CD4-positive, CD25-positive, alpha-beta regulatory T cell (primary cell): ENCODE measurements around the gene ZNF287. TPM values are rescaled to one million over a fixed set of nuclear protein-coding genes. Genes with fewer than 3 reads are reported as not detected.

Experiments
- ATAC-seq, 2 donors: fragments of 150-1000 bp; cut with Tn5 transposase; one replicate each; pipeline ENCODE4 v1.10.0; 2021; ENCODE audit warnings: low read depth in 2 of 2, moderate number of reproducible peaks in 2 of 2, moderate library complexity in 1 of 2
- DNase-seq, 3 donors: peaks; one replicate each; pipeline versions ENCODE4 v3.0.0 to v3.0.0-alpha.2; 2012 to 2022; ENCODE audit warnings: mixed read lengths in 1 of 3
- H3K27ac ChIP-seq: one replicate; pipeline ENCODE4 v1.7.0; 2013; ENCODE audit warnings: mild to moderate bottlenecking, low read length; ENCODE audit not compliant: insufficient read depth, poor library complexity, severe bottlenecking
- H3K27me3 ChIP-seq: one replicate; pipeline ENCODE4 v1.7.0; 2013; ENCODE audit warnings: low read length; ENCODE audit not compliant: control insufficient read depth, insufficient read depth
- H3K36me3 ChIP-seq: one replicate; pipeline ENCODE4 v1.7.0; 2013; ENCODE audit warnings: mild to moderate bottlenecking, low read length, moderate library complexity; ENCODE audit not compliant: control insufficient read depth, insufficient read depth
- H3K4me1 ChIP-seq: 2 replicates; pipeline ENCODE4 v1.7.0; 2013; ENCODE audit warnings: mild to moderate bottlenecking, low read length; ENCODE audit not compliant: insufficient read depth, control insufficient read depth, poor library complexity, severe bottlenecking
- H3K4me3 ChIP-seq: one replicate; pipeline ENCODE4 v1.7.0; 2013; ENCODE audit warnings: low read depth, mild to moderate bottlenecking, low read length, moderate library complexity
- H3K9me3 ChIP-seq, 2 experiments: 1 replicate in 1 of 2; 2 replicates in 1 of 2; pipeline ENCODE4 v1.7.0; 2013; ENCODE audit warnings: low read length in 2 of 2, mild to moderate bottlenecking in 1 of 2, moderate library complexity in 1 of 2; ENCODE audit not compliant: control insufficient read depth in 2 of 2
- H3K27ac Mint-ChIP-seq, 3 donors: one replicate each; pipeline ENCODE4 v1.8.0; 2020 to 2022; ENCODE audit warnings: mild to moderate bottlenecking in 3 of 3, mixed read lengths in 3 of 3, moderate library complexity in 2 of 3
- H3K27me3 Mint-ChIP-seq: one replicate; pipeline ENCODE4 v1.8.0; 2022; ENCODE audit warnings: mild to moderate bottlenecking, mixed read lengths
- H3K36me3 Mint-ChIP-seq: one replicate; pipeline ENCODE4 v1.8.0; 2020; ENCODE audit warnings: mixed read lengths
- H3K4me1 Mint-ChIP-seq, 4 donors: one replicate each; pipeline ENCODE4 v1.8.0; 2020 to 2022; ENCODE audit warnings: mixed read lengths in 4 of 4, mild to moderate bottlenecking in 1 of 4
- H3K4me3 Mint-ChIP-seq, 4 donors: one replicate each; pipeline ENCODE4 v1.8.0; 2020 to 2022; ENCODE audit warnings: mild to moderate bottlenecking in 4 of 4, mixed read lengths in 4 of 4, moderate library complexity in 3 of 4
- H3K9me3 Mint-ChIP-seq, 7 donors: one replicate each; pipeline ENCODE4 v1.8.0; 2020 to 2022; ENCODE audit warnings: mixed read lengths in 7 of 7, mild to moderate bottlenecking in 3 of 7, moderate library complexity in 2 of 7
- polyA plus RNA-seq, 4 donors: library from polyadenylated mRNA; unstranded; fragments of 300-500 nt; fragmentation: Illumina TruSeq; gene quantifications; one replicate each; pipeline ENCODE4 v1.2.3, GENCODE V29; 2021
- total RNA-seq: library from RNA; stranded (reverse); gene quantifications from one replicate; pipeline ENCODE4 v1.2.3, GENCODE V29; 2022

ZNF287 gene
- total and polyA plus RNA-seq, 5 donors from 2014 or later: 5.4 to 14.4 (median 11.1) TPM

DNA sequence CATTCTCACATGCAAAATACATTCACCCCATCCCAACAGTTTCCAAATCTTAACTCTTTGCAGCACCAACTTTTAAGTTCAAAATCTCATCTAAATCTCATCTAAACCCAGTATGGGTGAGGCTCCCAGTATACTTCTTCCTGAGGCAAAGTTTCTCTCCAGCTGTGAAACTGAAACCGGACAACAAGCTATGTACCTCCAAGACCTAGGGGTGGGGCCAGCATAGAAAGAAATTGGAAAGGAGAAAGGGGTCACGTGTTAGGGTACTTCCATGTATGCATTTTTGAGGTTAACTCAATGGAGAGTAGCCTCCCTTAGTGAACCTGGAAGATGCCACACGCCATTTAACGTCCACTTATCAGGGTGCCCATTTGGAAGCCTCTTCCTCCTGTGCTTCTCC lies 53.1 kb downstream of the ZNF287 start:
- H3K4me1 Mint-ChIP-seq: peaks cover 0 to 9% (median 2%) of the 10 kb centered on the region in 4 donors
- Histone ChIP-seq H3K27me3 (peaks cover 6% of the 10 kb centered on the region), H3K4me1 (no peaks in the 10 kb centered on the region), H3K27ac (no peak overlapping the region), H3K4me3 (no peak overlapping the region), H3K9me3 (no peaks in the 10 kb centered on the region), H3K36me3 (no peaks in the 10 kb centered on the region)
- no peak for DNase-seq
- no peaks in the 10 kb centered on the region for H3K9me3 Mint-ChIP-seq
- no peak overlapping the region for H3K4me3 Mint-ChIP-seq
- peaks cover 46% of the 10 kb centered on the region for H3K27me3 Mint-ChIP-seq
- no peak overlapping the region for H3K27ac Mint-ChIP-seq
- ATAC-seq: no peak
- no peaks in the 10 kb centered on the region for H3K36me3 Mint-ChIP-seq

DNA sequence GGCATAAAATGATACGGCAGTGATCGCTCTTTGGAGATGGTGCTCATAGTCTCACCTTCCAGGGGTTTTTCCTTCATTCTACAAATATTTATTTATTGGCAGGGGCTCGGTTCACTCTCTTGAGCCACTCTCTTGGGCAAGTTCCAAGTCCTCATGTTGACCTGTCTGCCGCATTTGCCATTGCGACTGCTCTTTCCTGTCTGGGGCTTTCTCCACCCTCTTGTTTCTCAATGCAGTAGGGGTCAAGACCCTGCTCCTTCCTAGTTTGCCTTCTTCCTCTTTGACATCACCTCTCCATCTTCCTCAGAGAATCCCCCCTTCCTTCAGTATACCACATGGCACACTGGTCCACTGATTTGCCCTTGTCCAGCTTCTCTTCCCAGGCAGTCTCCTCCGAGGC lies 55.1 kb downstream of the ZNF287 start:
- Mint-ChIP-seq H3K36me3 (no peaks in the 10 kb centered on the region), H3K27ac (no peak overlapping the region), H3K4me1 (peaks cover 0 to 9% (median 2%) of the 10 kb centered on the region in 4 donors), H3K4me3 (no peak overlapping the region), H3K27me3 (peaks cover 39% of the 10 kb centered on the region), H3K9me3 (no peaks in the 10 kb centered on the region)
- DNase-seq: no peak
- H3K36me3 ChIP-seq: no peaks in the 10 kb centered on the region
- peaks cover 4% of the 10 kb centered on the region for H3K27me3 ChIP-seq
- ATAC-seq: no peak
- H3K4me3 ChIP-seq: no peak overlapping the region
- no peaks in the 10 kb centered on the region for H3K4me1 ChIP-seq
- H3K9me3 ChIP-seq: no peaks in the 10 kb centered on the region
- no peak overlapping the region for H3K27ac ChIP-seq

DNA sequence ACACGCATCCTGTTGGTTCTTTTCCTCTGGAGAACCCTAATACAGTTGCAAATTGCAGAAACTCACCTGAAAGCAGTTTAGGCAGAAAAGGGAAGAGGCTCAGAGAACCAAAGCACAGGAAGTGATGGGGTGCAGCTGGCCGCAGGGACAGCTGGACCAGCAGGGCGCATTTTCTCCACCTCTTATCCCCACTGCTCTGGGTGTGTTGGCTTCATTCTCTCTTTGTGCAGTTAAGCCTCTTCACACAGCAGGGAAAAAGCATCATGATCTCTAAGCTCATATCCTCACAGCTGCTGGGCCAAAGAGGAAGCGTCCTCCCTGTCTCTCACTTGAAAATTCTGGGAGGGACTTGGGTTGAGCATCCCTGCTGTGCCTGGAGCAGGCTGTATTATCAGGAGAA lies 57.0 kb downstream of the ZNF287 start:
- H3K4me1 Mint-ChIP-seq: peaks cover 0 to 9% (median 2%) of the 10 kb centered on the region in 4 donors
- Histone ChIP-seq H3K4me3 (no peak overlapping the region), H3K27ac (no peak overlapping the region), H3K9me3 (no peaks in the 10 kb centered on the region), H3K4me1 (no peaks in the 10 kb centered on the region), H3K36me3 (no peaks in the 10 kb centered on the region), H3K27me3 (peaks cover 4% of the 10 kb centered on the region)
- DNase-seq (no peak), ATAC-seq (no peak)
- H3K36me3 Mint-ChIP-seq: no peaks in the 10 kb centered on the region
- H3K27ac Mint-ChIP-seq: peak overlapping the region in 1 of 3 donors; percentile 65
- peaks cover 28% of the 10 kb centered on the region for H3K27me3 Mint-ChIP-seq
- H3K4me3 Mint-ChIP-seq: no peak overlapping the region
- H3K9me3 Mint-ChIP-seq: no peaks in the 10 kb centered on the region

DNA sequence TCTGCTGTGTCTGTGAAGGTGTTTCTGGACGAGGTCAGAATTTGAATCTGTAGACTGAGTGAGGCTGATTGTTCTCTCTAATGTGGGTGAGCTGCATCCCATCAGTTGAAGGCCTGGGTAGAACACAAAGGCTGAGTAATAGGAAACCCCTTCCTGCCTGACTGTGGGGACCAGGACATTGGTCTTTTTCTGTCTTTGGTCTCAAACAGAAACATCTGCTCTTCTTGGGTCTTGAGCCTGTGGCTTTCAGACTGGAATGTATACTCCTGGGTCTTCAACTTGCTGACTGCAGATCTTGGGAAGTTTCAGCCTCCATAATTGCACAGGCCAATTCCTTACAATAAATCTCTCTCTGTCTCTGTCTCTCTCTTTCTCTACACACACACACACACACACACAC lies 57.4 kb downstream of the ZNF287 start:
- Histone ChIP-seq H3K36me3 (no peaks in the 10 kb centered on the region), H3K27ac (no peak overlapping the region), H3K4me3 (no peak overlapping the region), H3K4me1 (no peaks in the 10 kb centered on the region), H3K9me3 (no peaks in the 10 kb centered on the region), H3K27me3 (peaks cover 4% of the 10 kb centered on the region)
- ATAC-seq: no peak
- H3K9me3 Mint-ChIP-seq: no peaks in the 10 kb centered on the region
- H3K4me3 Mint-ChIP-seq: peak overlapping the region in 1 of 4 donors; percentile 8
- DNase-seq: no peak
- no peaks in the 10 kb centered on the region for H3K36me3 Mint-ChIP-seq
- peaks cover 26% of the 10 kb centered on the region for H3K27me3 Mint-ChIP-seq
- peaks cover 0 to 9% (median 2%) of the 10 kb centered on the region in 4 donors for H3K4me1 Mint-ChIP-seq
- H3K27ac Mint-ChIP-seq: peak overlapping the region in 1 of 3 donors; percentile 65

DNA sequence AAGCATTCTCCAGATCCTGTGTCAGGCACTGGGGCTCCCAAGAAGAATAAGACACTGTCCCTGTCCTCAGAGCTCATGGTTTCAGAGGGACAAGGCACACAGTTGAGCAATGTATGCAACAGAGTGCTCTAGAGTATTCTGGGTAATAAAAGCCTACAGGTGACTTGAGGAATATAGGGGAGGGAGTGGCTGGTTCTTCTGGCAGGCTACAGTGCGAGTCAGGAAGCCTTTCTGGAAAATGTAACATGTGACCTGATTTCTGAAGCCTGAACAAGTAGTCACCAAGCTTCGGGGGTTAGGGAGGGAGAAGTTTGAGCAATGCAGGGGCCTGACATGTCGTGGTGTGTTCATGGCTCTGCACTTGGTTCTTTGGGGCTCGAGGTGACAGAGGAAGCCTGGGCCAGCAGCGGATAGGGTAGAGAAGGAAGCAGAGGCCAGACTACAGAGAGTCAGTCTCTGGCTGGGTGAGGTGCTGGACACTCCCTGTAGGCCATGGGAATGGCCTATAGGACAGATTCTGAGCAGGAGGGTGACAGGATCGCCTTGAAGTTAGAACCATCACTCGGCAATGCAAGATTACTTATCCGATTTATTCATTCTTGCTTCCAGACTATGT lies 61.0 kb downstream of the ZNF287 start:
- H3K4me3 ChIP-seq: no peak overlapping the region
- peaks cover 0 to 9% (median 2%) of the 10 kb centered on the region in 4 donors for H3K4me1 Mint-ChIP-seq
- no peak for DNase-seq
- H3K36me3 Mint-ChIP-seq: no peaks in the 10 kb centered on the region
- H3K36me3 ChIP-seq: no peaks in the 10 kb centered on the region
- H3K4me3 Mint-ChIP-seq: no peak overlapping the region
- H3K27me3 ChIP-seq: no peaks in the 10 kb centered on the region
- peaks cover 35% of the 10 kb centered on the region for H3K27me3 Mint-ChIP-seq
- H3K4me1 ChIP-seq: no peaks in the 10 kb centered on the region
- peak overlapping the region in 1 of 3 donors; percentile 21 for H3K27ac Mint-ChIP-seq
- H3K9me3 ChIP-seq: no peaks in the 10 kb centered on the region
- no peak overlapping the region for H3K27ac ChIP-seq
- ATAC-seq: no peak
- H3K9me3 Mint-ChIP-seq: no peaks in the 10 kb centered on the region

DNA sequence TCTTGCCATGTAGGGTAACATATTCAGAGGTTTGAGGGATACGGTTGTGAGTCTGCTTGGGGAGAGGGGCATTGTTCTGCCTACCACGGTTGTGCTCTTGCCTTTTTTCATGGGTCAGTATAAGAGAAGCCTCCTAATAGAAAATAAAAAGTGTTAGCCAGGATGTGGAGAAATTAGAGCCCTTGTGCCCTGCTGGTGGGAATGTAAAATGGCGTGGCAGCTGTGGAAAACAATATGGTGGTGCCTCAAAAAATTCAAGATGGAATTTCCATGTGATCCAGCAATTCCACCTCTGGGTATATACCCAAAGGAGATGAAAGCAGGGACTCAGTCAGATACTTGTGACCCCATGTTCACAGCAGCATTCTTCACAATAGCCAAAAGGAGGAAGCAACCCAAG lies 62.8 kb downstream of the ZNF287 start:
- no peaks in the 10 kb centered on the region for H3K36me3 ChIP-seq
- Mint-ChIP-seq H3K36me3 (no peaks in the 10 kb centered on the region), H3K4me3 (no peak overlapping the region), H3K4me1 (no peaks in the 10 kb centered on the region), H3K27ac (no peak overlapping the region), H3K27me3 (peaks cover 28% of the 10 kb centered on the region), H3K9me3 (no peaks in the 10 kb centered on the region)
- no peaks in the 10 kb centered on the region for H3K9me3 ChIP-seq
- ATAC-seq: no peak
- H3K4me1 ChIP-seq: no peaks in the 10 kb centered on the region
- H3K27ac ChIP-seq: no peak overlapping the region
- DNase-seq: no peak
- H3K27me3 ChIP-seq: no peaks in the 10 kb centered on the region
- no peak overlapping the region for H3K4me3 ChIP-seq

DNA sequence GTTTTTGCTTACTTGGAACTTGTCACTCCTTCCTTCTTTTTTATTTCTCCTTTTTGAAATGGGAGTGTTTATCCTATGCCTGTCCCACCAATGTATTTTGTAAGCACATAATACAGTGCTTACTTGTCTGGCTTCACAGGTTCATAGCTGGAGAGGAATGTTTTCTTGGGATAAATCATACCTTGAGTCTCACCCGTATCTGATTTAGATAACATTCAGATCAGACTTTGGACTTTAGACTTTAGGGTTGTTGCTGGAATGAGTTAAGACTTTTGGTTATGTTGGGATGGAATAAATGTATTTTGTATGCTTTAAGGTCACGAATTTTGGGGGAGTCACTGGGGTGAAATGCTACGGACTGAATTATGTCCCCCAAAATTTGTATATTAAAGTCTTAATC lies 64.0 kb downstream of the ZNF287 start:
- no peak overlapping the region for H3K4me3 Mint-ChIP-seq

More for the DNA sequence above, 64.0 kb downstream of the ZNF287 start:
- Histone ChIP-seq H3K4me1 (no peaks in the 10 kb centered on the region), H3K36me3 (no peaks in the 10 kb centered on the region), H3K27me3 (no peaks in the 10 kb centered on the region), H3K9me3 (no peaks in the 10 kb centered on the region), H3K27ac (no peak overlapping the region), H3K4me3 (no peak overlapping the region)
- no peaks in the 10 kb centered on the region for H3K4me1 Mint-ChIP-seq
- H3K36me3 Mint-ChIP-seq: no peaks in the 10 kb centered on the region
- peaks cover 24% of the 10 kb centered on the region for H3K27me3 Mint-ChIP-seq
- no peaks in the 10 kb centered on the region for H3K9me3 Mint-ChIP-seq
- peak overlapping the region in 1 of 3 donors; percentile 22 for H3K27ac Mint-ChIP-seq
- no peak for ATAC-seq
- DNase-seq: no peak
